Medulla oblongata (tissue), 1 donor: ENCODE results near the gene ZFYVE28.

ENCODE experiments used
- DNase-seq: peaks from one replicate; pipeline ENCODE4 v3.0.0-alpha.2; 2015; ENCODE audit errors: extremely low spot score

Gene ZFYVE28

DNA sequence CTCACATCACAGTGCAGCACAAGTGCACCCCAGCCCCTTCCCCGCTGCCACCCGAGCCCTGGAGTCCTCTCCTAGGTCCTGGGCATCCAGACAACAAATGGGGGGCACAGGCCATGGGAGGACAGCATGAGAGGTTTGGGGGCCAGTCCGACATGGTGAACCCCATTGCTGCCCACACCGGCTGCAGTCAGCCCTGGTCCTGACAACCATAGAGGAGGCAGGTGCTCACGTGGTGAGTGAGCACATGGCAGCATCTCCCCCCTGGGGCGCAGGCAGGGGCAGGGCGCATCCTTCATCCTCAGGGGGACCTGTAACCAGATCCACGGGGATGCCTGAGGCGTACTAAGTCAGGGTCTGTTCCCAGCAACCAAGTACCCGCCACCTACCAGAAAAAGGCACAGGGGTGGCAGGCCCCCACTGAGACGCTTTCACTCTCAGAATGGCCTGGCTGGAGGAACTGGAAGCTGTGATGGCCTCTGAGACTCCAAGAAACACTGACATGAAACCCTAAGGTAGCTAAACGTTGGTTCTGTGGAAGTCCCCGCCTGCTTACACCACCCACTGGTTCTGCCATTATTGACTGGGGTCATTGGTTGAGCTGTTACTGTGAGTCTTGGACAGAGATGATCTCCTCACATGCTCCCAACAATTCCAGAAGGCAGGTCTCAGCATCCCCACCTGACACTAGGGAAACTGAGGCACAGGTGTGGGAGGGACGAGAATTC, 6.5 kb downstream of the ZFYVE28 start:
- DNase-seq: no peak

DNA sequence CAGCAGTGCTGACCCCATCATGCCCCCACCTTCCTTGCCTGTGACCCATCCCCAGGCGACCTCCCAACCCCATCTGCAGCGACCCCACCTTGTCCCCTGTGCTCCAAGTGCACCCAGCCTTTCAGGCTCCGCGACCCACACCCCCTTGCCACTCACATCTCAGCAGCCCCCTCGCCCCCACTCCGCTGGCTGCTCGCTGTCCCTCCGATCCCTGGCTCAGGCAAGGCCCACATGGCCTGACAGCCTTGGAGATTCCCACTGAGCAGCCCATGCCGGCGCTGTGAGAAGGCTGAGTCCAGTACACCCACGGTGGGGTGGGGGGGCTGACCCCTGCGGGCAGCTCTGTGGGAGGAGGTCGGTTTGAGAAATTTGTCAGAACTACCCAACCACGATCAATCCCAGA, 9.1 kb downstream of the ZFYVE28 start:
- DNase-seq: no peak

DNA sequence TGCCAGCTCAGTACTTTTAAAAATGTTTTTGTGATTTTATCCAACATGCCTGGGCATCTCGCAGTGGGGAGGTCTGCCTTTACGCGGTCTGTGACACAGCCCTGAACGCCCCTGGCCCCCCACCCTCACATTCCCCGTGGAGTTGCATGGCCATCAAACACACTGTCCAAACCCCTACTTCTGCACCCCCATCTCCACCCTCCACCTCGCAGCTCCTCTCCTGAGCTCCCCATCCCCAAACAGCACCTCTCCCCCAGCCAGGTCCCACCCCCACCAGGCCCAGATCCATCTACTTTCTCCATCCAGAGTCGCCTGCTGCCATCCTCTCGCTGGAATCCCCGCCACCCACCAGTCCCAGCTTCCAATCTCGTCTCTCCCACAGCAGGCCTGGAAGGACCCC, 9.5 kb downstream of the ZFYVE28 start:
- no peak for DNase-seq

DNA sequence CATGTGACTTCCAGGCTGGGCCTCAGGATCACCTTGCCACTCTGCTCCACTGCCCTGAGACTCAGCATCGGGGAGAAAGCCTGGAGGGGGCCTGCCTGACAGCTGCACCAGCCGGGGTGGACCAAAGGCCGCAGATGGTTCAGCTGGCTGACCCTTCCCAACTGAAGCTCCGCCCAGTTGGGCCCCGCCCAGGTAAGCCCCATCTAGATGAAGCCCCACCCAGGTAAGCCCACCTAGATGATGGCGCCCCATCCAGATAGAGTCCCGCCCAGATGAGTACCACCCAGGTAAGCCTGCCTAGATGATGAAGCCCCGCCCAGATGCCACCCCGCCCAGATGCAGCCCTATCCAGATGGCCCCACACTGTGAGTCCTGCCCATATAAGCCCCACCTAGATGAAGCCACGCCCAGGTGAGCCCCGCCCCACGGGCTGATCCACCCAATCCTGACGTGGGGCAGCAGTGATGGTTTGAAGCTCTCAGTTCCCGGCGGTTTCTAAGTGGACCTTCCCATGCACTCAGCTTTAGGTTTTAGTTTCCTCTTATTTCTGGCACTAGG, 10.0 kb downstream of the ZFYVE28 start:
- DNase-seq: no peak

DNA sequence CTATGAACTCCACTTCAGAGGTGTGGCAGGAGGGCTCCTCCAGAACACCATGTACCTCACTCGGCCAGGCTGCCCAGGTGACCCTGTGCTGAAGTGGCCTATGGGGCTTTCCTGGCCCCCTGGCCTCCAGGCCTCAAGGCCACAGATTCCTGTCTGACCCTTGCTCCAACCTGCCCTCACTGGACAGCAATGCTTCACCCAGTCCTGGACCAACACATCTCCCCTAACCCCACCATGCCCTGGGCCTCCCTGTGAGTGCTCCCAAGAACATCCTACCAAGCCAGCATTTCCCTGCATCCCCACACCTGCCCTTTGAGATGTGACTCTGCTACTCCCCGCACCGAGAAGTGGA, 10.5 kb downstream of the ZFYVE28 start:
- DNase-seq: no peak

DNA sequence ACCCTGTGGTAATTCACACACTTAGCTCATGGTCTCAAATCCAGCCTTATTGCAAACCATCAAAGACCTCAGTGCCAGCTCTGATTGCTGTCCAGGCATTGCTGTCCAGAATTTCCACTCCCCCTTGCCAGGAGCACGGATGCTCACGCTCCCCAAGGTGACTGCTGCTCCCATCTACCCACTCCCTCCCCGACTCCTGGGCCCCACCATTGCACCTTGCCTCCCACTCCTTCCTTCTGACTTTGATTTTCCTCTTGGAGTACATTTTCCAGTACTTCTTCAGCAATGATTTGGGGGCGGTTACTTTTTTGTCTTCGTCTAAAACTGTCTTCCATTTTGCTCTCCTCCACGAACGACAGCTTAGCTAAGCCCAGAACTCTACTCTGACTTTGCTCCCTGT, 11.5 kb downstream of the ZFYVE28 start:
- no peak for DNase-seq

DNA sequence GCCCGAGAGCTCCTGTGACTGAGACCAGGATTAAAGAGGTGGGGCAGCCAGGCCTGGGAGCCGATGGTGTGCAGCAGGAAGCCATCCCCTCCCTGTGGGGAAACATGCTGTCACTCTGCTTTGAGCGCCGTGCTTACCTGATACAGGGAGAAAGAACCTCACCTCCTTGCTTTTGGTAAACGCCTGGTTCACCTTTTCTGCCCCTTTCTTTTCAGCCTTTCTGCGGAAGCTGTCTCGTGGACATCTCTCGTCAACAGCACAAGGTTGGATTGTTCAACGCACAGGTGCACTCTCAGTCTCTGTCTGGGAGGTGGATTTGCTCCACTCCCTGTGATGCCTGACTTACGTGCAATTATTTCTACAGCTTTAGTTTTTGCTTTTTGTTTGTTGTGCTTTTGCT, 12.0 kb downstream of the ZFYVE28 start:
- no peak for DNase-seq

DNA sequence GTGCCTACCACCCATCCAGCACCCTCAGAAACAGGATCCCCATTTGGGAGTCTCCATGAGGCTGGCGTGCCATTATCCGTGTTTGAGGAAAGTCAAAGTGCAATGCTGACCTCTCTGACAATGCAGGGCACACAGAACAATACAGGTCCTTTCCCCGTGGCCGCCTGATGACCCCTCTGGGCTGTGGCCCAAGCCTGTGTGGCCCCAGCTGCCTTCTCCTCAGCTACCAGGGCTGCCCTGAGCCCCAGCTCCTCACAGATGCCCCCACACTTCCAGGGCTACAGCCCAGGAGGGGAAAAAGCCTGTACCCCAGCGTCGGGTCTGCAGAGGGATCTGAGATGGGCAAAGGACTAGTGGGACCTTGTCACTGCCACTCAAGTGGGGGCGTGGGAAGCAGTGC, 15.5 kb downstream of the ZFYVE28 start:
- peak; percentile 82 for DNase-seq

DNA sequence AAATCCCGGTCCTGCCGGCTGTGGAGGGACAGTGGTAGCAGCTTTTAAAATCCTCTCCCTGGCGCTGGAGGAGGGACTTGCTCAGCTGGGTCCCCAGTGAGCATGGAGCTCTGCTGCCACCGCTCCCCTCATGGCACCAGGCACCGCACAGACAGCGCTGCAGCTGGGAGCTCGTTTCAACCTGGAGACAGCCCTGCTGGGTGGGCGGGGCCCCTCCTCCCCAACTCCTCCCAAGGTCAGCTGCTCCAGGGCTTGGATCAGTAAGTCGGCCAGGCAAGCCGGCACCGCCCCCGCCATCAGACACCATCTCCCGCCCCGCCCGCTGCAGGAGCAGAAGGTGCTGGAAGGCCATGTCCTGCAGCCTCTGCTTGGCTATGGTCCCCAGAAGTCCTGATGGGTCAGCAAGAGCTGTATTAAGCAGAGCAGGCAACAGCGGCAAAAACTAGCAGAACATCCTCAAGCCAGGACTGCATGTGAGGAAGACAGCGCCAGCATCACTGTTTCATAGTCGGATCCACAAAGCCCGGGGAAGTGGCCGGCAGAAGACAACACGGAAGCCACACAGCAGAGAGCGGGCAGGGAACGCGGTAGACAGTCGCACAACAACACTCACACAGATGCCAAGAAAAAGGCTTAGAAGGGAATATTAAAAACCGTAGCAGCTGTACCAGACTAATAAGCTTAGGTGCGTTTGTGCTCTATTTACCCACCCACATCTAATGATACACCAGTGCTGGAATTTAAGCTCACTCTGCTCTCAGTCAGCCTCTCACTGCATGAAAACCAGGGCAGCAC, 16.2 kb downstream of the ZFYVE28 start:
- DNase-seq: peak; percentile 64

DNA sequence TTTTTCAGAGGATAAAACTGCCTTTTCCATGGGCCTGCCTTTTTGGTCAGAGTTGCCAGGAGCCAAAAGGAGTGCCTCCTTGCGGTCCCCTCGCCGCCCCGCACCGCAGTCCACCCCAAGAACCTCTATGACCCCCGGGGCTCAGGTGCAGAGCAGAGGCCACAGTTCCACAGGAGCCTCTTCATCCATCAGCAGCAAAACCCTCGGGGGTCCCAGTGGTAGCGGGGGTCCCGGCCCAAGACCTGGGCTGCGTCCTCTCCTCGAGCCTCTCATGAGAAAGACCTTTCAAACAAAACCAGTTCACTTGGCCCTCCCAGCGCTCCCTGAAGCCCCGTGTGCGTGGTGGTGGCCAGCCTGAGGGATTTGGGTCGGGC, 16.8 kb downstream of the ZFYVE28 start:
- DNase-seq: no peak

DNA sequence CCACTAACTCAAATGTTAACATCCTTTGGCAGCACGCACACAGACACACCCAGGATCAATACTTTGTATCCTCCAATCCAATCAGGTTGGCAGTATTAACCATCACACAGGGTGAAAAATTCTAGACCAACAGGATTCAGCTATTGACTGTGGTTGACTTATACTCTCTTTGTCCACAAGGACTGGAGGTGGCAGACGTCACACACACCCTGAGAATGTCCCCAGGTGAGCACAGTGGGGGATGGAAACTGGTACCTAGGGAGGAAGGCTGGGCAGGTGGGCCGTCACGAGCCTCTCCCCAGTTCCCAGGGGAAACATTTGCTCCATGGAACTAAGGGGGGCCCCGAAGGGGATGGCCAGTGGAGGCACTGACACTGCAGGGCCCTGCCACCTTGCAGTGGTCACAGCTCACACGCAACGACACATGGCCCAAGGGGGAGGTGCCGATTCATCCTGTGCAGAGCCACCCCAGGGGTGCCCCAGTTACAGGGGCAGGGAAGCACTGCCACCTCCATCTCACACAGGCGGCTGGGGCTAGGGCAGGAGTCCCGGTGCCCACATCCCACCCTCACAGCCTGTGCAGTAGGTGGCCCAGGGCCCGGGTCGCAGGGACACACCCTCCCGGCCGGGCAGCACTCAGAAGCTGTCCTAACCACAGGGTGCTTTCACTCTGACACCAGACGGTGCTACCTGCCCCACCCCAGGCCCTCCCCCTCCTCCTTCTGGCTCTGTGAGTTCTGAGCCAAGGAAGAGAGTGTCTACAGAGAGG, 17.4 kb downstream of the ZFYVE28 start:
- no peak for DNase-seq

DNA sequence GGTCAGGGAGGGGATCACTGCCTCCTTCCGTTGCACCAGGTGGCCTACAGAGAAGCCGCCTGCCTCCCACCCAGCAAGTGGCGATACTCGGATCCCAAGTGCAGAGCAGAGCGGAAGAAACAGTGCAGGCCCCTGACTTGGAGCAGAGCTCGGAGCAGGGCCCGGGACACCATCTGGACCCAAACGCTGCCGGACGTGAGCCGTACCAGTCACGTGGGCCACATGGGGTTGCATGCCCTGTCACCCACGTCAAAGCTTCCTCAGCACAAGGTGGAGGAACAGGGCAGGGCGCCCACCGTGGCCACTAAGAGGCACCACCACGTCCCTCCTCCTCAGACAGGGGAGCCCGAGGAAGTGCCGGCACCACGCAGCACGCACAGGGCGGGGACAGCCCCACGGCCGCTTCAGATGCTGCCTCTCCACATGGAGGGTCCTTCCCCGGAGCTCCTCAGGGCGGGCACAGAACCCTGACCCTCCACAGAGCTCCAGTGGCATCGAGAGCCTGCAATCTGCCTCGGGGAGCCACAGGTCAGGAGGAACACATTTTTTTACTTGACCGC, 18.7 kb downstream of the ZFYVE28 start:
- no peak for DNase-seq

DNA sequence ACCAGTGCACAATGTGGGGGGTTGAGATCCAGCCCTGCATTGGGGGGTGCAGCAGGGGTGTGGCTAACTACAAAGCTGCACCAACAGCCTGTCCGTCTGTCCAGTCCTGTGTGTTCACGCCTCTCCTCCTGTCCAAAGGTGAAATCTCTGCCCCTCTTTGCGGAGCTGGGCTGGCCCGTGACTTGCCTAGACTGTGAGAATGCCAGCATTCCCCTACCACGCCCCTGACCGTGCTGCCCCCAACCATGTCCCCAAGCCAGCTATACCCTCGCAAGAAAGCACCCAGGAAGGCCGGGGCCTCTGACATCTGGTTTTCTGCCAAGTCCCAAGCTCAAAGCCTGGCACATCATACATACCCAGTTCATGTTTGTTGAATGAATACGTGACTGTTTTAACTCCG, 19.2 kb downstream of the ZFYVE28 start:
- DNase-seq: no peak

DNA sequence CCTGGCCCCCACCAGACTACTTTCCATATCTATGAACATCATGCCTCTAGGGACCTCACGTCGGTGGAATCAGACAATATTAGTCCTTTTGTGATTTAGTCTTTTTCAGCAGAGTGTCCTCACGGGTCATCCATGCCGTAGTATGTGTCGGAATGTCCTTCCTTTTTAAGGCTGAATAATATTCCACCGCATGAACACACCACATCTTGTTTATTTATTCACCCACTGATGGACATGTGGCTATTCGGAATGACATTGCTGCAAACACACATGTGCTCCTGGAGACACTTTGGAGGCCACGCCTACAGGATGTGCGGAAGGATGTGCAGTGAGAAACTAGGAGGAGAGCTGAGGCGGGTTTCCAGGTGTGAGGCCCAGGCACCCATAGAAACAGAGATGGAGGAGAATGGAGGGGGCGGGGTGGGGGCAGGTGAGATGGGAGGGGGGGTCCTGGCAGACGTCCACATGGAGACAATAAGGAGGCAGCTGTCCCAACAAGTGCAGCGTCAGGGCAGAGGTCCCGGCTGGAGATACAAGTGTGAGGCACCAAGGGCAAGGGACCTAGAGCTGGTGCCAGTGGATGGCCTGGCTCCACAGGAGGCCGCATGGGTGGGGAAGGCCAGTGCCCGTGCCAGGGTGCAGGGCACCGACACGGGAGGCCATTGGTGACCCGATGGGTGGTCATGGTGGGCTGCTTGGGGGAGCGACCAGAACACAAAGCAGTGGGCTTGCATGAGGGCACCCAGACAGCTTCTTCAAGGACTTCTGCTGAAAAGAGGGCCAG, 20.7 kb downstream of the ZFYVE28 start:
- no peak for DNase-seq

DNA sequence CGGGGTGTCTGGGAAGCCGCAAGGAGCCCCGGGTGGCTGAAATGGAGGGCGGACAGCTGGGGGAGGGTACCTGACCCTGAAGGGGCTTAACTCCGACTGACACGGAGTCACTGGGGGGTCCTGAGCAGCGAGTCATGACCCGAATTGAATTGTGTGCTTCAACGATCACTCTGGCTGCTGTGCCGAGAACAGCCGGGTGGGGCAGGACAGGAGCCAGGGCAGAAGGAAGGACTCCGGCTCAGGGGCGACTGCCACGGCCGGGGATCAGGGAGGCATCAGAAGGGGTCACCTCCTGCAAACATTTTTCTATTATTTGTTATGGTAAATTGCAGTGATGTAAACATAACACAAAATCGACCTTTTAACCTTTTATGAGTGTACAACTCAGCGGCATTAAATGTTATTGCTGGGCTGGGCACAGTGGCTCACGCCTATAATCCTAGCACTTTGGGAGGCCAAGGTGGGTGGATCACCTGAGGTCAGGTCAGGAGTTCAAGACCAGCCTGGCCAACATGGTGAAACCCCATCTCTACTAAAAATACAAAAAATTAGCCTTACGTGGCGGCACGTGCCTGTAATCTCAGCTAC, 21.6 kb downstream of the ZFYVE28 start:
- no peak for DNase-seq

DNA sequence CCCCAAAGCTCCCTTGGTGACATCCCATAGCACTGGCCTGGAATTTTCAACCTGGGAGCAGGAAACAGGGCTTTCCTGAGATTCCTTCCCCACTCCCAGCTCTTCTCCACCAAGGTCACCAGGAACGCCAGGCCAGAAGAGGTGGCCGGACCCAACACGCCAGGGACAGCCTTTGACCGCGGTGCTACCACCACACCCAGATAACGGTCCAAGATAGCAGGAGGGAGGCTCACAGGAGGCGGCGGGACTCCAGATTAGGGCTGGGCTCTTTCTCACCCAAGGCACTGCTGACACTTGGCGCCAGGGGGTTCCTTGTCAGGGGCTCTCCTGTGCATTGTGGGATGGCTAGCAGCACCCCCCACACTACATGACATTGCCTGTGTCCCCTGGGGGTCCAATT, 22.9 kb downstream of the ZFYVE28 start:
- no peak for DNase-seq

DNA sequence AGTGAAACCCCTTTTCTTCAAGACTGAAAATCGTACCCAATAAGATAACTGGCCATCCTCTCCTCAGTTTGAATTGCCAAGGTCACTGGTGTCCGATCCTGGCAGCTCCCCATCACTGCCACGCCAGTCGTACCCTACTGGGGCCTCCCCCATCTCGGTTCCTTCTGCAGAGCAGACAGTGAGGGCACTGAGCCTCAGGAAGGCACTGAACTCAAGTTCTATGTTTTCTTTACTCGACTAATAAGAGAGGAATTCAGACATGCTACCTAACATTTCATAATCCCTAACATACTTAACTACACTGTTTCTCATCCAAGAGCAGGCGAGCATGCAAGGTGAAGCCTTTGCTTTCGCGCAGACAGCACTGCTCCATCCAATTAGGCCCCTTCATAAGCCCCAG, 23.4 kb downstream of the ZFYVE28 start:
- no peak for DNase-seq

DNA sequence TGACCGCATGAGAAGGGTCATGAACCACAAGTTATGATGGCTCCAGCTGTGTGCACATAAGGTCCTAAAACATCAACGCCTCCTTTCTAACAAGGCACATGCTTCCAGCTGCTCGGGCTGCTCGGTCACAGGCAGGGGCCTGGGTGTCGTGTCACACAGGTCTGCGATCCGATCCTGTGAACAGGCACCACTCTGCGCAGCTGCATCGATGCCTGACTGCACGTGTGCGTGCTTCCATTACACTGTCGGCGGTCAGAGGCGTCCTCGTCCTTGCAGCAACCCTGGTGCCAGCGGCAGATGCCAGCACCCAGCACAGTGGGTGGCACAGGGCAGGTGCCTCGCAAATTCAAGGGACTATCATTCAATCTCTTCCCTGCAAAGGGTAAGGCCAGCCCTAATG, 23.9 kb downstream of the ZFYVE28 start:
- no peak for DNase-seq

DNA sequence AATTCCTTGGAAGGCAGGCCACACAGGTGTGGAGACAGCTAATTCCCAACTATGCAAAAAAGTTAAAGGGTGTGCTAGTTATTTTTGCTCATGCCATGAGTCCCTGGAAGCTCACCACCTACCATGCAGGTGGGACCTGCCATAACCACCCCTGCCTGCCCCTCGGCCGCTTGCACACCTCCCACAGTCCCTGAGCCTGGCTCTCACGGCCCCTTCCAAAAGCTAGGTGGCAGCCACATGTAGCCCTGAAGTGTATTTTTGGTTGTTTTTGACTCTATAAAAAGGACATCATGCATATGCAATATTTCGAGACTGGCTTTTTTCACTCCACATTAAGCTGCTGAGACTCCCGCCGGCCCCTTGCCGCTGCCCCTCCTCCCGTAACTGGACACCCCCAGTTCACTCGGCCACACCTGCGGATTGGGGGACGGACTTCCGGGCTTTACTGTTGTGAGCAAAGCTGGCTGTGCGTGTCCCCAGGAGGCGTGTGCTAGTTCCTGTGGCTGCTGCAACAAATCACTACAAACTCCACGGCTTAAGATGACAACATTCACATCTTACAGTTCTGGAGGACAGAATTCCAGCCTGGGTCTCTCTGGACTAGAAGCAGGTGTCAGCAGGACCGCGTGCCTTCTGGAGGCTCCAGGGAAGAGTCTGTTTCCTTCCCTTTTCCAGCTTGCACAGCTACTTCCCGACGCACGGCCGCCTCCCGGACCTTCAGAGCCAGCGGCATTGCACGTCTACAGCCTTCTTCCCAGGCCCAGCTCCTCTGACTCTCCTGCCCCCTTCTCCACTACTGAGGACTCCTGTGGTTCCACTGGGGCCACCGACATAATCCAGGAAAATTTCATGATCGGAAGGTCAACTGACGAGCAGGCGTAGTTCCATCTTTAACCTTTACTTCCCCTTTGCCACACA, 24.8 kb downstream of the ZFYVE28 start:
- no peak for DNase-seq
